Measurements from ENCODE around the gene UBA3.

GRCh38 chr3:69066121-69066520 lies 14.0 kb downstream of the UBA3 start:
- TF ChIP-seq POLR2AphosphoS5 (IDR thresholded peaks at IDR 0.05), result no peak
- TF ChIP-seq POLR2A (IDR thresholded peaks at IDR 0.05), result no peak
